ENCODE results near the gene SYDE2.

DNA sequence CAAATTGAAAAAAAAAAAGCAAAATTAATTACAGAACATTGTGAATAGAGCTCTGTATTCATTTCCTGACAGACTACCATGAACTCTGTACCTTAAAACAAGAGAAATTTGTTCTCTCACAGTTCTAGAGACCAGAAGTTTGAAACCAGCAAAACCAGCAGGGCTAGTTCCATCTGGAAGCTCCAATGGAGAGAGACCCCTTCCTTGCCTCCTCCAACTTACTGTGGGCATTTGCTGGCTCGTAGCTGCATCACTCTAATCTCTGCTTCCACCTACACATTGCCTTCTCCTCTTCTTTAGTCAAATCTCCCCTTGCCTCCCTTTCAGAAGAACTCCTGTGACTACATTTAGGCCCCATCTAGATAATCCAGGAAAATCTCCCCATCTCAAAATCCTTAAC, 56.5 kb downstream of the SYDE2 start:
- TF ChIP-seq TAF1 (IDR thresholded peaks at IDR 0.05; ENCODE audit: low read depth) = no peak
- no peak for TF ChIP-seq FOXM1 (IDR thresholded peaks at IDR 0.05; ENCODE audit: borderline replicate concordance, low read depth)
- no peak for TF ChIP-seq CREB1 (IDR thresholded peaks at IDR 0.05; ENCODE audit: low read depth)
- TF ChIP-seq RAD21 (IDR thresholded peaks at IDR 0.05; ENCODE audit: low read depth) = no peak
- TF ChIP-seq EGR1 (IDR thresholded peaks at IDR 0.05) = no peak
- TF ChIP-seq, protein P1, sequence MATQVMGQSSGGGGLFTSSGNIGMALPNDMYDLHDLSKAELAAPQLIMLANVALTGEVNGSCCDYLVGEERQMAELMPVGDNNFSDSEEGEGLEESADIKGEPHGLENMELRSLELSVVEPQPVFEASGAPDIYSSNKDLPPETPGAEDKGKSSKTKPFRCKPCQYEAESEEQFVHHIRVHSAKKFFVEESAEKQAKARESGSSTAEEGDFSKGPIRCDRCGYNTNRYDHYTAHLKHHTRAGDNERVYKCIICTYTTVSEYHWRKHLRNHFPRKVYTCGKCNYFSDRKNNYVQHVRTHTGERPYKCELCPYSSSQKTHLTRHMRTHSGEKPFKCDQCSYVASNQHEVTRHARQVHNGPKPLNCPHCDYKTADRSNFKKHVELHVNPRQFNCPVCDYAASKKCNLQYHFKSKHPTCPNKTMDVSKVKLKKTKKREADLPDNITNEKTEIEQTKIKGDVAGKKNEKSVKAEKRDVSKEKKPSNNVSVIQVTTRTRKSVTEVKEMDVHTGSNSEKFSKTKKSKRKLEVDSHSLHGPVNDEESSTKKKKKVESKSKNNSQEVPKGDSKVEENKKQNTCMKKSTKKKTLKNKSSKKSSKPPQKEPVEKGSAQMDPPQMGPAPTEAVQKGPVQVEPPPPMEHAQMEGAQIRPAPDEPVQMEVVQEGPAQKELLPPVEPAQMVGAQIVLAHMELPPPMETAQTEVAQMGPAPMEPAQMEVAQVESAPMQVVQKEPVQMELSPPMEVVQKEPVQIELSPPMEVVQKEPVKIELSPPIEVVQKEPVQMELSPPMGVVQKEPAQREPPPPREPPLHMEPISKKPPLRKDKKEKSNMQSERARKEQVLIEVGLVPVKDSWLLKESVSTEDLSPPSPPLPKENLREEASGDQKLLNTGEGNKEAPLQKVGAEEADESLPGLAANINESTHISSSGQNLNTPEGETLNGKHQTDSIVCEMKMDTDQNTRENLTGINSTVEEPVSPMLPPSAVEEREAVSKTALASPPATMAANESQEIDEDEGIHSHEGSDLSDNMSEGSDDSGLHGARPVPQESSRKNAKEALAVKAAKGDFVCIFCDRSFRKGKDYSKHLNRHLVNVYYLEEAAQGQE (IDR thresholded peaks at IDR 0.05; ENCODE audit: low read depth) = no peak
- no peak for TF ChIP-seq USF1 (IDR thresholded peaks at IDR 0.05)
- no peak for TF ChIP-seq MAX (IDR thresholded peaks at IDR 0.05)
- no peak for TF ChIP-seq EP300 (IDR thresholded peaks at IDR 0.05; ENCODE audit: borderline replicate concordance)

All from Ishikawa (cell line).